NCI-H748 (cell line): ENCODE data around the gene PPP1R12C.

ENCODE experiments used
- DNase-seq: peaks from one replicate; lab custom pipeline; 2025; ENCODE audit not compliant: unreplicated experiment; lab: John Stamatoyannopoulos, UW

PPP1R12C gene

DNA sequence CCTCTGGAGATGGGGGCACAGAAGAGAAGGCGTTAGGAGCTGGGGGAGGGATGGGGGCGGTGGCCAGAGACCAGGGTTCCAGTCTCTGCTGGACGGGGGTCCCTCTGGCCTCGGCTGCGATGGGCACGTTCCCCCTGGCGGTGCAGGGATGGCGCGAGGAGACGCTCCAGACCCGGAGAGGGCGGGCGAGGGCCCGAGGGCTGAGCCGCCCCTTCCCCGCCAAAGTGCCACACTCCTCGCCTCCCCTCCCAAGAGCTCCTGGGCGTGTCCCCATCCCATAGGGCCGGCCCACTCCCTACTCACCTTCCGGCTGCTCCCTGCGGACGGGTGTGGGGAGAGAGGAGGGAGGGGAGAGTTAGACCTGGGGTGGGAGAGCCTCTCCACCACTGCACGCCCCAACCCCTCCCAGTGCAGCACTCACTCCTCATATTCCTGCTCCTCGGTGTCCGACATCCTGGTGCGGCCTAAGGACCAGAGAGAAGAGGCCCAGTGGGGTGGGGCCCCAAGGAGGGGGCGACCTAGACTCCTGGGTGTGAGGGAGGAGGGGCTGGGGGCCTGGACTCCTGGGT is 29.4 kb upstream of the PPP1R12C start:
- peak; percentile 96 for DNase-seq

DNA sequence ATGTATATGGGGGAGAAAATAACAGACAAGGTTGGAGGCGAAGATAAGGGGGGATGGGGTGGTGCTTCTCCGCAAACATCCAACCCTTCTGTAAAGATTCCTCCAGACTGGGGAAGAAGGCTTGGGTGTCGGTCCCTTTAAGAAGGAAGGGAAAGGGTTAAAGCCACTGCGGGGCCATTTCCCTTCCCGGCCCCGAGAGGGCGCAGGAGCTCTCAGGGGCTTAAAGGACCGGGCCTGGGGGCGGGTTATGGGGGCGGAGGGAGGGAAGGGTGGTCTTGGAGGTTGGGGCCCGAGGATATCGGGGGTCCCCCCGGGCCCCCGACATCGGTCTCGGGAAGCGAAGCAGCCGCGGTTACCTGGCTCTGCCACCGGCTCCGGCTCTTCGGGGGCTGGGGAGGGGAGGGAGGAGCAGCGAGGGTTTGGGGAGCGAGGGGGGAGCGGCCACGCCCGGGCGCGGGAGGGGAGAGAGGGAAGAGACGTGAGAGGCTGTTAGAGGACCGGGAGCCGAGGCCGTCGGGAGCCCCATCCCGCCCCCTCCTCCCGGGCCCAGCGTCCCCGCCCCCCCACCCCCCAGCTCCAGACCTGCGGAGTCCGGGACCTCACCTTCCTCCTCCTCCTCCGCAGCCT is 28.8 kb upstream of the PPP1R12C start:
- peak; percentile 84 for DNase-seq

DNA sequence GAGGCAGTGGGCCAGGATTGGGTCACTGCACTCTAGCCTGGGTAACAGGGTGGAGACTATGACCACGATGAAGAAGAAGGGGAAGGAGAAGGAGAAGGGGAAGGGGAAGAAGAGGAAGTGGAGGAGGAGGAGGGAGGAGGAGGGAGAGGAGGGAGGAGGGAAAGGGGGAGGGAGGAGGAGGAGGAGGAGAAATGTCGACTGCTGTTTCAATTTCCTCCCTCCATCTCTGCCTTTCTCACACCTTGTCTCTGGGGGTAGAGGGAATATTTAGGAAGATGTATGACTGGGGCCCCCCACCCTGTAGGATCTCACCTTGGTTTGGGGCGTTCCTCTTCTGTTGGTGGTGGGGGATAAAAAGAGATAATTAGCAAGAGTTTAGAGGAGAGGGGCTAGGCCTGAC is 27.8 kb upstream of the PPP1R12C start:
- no peak for DNase-seq

DNA sequence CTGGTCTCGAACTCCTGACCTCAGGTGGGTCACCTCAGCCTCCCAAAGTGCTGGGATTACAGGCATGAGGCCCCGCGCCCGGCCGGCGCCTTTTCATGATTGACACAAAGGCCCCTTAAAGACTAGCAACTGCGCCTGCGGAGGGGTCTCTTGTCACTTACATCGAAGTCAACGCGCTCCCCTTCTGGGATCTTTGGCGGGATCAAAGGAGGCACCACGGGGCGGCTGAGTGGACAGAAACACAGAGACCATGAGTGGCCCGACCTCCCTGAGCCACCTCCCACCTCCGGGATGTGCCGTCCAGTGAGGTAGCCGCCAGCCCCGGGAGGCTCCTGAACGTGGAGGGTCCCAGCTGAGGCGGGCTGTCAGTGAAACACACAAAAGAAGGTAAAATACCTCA is 24.3 kb upstream of the PPP1R12C start:
- peak; percentile 36 for DNase-seq

DNA sequence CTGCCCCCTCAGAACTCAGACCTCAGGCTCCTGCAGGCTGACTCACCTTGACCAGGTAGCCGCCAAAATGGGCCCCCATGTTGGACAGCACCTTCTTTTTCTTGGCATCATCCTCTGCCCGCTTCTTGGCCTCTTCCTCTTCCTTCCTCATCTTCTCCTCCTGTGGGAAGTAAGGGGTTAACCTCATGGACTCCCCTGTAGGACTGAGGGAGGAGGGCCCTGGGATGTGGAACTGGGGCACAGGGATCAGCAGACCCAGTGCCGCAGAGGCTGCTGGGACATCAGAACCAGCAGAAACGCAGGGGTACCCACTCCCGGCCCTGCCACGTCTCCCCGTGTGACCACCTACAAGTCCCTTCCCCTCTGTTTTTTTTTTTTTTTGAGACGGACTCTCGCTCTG is 20.5 kb upstream of the PPP1R12C start:
- no peak for DNase-seq

DNA sequence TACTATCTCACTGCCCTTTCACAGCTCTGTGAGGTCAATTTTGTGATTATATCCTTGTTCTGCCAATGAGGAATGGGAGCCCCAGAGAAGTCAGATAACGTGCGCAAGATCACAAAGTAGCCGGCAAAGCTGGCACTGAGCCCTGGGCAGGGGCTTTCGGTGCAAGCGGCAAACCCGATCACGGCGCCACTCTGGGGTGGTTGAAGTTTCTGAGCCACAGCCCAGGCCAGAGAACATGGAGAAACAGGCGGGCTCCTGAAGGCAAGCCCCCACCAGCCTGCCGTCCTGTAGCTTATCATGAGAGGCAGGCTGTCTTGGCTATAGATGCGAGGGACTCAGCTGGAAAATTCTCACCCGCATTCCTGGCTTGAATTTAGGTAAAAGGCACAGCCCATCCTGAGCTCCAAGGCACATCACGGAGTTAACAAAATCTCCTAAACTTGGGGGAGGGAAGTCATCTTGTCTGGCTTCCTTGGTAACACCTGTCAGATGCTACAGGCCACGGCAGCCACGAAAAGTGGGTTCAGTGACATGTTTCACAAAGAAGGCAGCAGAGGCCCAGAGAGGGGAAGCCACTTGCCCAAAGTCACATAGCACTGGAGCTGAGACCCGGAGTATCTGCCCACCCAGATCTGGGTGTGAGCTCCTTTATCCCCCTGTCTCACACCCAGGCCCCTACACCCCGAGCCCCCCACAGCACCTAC is 19.1 kb upstream of the PPP1R12C start:
- no peak for DNase-seq

DNA sequence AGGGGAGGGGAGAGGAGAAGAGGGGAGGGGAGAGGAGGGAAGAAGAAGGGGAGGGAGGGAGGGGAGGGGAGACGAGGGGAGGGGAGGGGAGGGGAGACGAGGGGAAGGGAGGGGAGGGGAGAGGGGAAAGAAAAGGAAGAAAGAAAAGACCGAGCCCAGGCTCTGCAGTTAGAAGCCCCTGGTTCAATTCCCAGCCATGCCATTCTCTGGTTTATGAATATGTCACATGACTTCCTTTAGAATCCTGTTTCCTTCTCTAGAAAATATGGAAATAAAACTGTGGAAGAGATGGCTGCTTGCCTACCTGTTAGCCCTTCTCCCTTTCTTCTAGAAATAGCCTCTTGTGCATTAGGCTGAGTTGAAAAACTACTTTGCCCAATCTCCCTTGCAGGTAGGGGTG is 17.3 kb upstream of the PPP1R12C start:
- no peak for DNase-seq

DNA sequence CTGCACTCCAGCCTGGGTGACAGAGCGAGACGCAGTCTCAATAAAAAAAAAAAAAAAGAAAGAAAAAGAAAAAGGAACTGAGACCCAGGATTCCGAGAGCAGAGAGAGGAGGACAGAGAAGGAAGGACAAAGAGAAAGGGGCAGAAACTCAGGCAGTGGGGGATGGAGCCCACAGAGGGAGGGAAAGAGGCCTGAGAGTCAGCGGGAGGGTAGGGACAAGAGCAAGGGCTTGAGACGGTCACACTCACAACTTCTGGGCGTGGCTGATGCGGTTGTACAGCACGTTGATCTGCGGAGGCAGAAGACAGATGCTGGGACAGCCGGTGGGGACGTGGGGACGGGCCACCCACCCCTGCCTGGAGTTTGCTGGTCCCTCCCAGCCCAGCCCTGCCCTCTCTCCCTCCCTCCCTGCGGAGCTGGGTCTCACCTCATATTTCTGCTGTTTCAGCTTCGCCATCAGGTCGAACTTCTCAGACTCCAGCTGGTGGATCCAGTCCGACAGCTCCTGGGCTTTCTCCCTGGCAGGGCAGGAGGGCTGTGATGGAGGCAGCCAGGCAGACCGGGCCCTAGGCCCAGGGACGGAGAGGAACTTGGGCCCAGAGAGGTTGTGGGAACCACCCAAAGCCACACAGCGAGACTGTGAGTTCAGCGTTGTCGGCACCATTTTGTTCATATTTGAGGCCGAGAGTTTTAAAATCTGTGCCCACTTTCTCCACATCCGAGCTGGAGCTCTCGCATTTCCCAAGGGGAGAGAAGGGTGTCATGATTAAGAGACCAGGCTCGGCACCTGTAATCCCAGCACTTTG is 16.4 kb upstream of the PPP1R12C start:
- no peak for DNase-seq

DNA sequence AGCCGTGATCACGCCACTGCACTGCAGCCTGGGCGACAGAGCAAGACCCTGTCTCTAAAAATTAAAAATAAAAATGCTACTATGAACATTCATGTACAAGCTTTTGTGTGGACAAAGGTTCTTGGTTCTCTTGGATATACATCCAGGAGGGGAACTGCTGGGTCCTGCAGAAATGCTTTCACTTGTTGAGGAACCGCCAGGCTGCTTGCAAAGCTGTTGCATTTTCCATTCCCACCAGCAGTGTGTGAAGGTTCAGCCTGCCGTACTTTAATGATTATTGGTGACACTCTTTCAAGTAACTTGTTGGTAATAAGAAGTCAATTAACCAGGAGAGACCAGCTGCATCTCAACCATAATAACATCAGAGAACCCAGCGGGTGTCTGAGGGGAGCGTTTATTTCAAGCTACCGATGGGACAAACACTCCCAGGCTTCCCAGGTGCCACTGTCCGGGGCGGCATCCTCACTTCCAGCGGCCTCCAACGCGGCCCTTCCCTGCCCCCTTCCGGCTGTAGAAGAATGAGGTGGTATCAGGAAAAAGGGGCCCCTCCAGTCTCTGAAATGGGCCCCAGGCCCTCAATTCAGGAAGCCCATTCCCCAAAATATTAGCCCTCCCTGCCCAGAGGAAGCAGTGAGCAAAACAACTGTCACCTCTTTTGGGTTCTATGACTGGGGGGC is 15.2 kb upstream of the PPP1R12C start:
- no peak for DNase-seq

DNA sequence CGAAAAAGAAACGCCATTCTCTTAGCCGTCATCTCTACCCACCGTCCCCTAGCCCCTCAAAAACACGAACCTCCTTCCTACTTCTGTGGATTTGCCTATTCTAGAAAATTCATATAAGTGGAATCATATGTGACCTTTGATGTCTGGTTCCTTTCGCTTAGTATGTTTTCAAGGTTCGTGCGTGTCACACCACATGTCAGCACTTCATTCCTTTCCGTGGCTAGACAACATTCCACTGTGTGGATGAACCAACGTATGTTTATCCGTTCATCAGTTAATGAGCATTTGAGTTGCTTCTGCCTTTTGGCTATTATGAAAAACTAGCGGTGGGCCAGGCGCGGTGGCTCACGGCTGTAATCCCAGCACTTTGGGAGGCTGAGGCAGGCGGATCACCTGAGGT is 14.0 kb upstream of the PPP1R12C start:
- no peak for DNase-seq

DNA sequence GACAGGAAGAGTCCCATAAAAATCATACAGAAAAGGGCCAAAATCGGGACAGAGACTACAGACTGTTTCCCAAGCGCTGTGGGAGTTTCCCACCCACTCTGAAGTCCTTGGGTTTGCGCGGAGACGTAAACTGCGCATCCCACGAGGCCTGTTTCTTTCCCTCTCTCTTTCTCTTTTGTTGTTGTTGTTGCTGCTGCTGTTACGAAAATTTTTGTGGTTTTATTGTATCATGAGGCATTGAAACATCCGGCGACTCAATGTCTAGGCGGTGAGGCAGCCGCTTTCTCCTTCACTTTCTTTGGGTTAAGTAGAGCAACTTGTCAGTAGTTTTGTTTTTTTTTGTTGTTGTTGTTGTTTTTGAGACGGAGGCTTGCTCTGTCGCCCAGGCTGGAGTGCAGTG is 1.6 kb upstream of the PPP1R12C start:
- DNase-seq: no peak

DNA sequence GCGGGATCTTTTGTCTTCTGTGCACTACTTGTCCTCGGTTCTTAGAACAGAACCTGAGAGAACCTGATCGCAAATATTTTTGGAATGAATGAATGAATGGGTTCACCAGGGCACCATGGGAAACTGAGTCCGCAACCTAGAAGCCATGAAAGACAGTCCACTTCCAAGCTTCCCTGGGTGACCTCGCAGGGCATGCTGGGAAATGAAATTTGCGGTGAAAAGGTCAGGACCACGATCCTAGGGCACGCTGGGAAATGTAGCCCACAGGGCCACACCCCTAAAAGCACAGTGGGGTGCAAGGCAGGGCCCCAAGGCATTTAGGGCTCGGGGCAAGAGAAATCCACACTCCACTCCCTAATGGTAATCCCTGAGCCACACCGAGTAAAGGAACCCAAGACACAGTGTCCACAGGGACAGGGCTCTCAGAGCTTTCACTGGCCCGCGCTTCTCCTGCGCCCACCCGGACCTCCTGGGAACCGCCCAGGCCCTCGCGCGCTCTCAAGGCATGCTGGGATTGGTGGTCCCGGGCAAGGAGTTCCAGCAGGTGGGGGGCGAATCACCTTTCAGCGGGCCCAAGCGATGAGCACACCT is 1.1 kb upstream of the PPP1R12C start:
- no peak for DNase-seq

DNA sequence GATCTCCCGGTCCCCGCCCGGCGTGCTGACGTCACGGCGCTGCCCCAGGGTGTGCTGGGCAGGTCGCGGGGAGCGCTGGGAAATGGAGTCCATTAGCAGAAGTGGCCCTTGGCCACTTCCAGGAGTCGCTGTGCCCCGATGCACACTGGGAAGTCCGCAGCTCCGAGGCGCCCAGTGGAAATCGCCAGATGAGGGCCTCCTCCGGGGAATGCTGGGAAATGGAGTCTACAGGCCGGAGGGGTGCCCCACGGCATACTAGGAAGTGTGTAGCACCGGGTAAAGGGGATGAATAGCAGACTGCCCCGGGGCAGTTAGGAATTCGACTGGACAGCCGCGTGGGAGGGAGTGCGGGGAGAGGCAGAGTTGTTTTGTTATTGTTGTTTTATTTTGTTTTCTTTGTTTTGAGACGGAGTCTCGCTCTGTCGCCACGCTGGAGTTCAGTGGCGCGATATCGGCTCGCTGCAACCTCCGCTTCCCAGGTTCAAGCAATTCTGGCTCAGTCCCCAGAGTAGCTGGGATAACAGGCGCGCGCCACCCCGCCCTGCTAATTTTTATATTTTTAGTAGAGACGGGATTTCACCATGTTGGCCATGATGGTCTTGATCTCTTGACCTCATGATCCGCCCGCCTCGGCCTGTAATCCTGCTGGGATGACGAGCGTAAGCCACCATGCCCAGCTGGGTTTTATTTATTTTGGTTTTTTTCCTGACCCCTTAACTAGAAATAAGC is 390 bp upstream of the PPP1R12C start:
- DNase-seq: peak; percentile 100

DNA sequence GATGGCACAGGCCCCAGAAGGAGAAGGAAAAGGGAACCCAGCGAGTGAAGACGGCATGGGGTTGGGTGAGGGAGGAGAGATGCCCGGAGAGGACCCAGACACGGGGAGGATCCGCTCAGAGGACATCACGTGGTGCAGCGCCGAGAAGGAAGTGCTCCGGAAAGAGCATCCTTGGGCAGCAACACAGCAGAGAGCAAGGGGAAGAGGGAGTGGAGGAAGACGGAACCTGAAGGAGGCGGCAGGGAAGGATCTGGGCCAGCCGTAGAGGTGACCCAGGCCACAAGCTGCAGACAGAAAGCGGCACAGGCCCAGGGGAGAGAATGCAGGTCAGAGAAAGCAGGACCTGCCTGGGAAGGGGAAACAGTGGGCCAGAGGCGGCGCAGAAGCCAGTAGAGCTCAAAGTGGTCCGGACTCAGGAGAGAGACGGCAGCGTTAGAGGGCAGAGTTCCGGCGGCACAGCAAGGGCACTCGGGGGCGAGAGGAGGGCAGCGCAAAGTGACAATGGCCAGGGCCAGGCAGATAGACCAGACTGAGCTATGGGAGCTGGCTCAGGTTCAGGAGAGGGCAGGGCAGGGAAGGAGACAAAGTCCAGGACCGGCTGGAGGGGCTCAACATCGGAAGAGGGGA is 1.1 kb downstream of the PPP1R12C start:
- peak; percentile 59 for DNase-seq

DNA sequence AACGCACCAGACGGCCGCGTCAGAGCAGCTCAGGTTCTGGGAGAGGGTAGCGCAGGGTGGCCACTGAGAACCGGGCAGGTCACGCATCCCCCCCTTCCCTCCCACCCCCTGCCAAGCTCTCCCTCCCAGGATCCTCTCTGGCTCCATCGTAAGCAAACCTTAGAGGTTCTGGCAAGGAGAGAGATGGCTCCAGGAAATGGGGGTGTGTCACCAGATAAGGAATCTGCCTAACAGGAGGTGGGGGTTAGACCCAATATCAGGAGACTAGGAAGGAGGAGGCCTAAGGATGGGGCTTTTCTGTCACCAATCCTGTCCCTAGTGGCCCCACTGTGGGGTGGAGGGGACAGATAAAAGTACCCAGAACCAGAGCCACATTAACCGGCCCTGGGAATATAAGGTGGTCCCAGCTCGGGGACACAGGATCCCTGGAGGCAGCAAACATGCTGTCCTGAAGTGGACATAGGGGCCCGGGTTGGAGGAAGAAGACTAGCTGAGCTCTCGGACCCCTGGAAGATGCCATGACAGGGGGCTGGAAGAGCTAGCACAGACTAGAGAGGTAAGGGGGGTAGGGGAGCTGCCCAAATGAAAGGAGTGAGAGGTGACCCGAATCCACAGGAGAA is 1.9 kb downstream of the PPP1R12C start:
- DNase-seq: no peak

DNA sequence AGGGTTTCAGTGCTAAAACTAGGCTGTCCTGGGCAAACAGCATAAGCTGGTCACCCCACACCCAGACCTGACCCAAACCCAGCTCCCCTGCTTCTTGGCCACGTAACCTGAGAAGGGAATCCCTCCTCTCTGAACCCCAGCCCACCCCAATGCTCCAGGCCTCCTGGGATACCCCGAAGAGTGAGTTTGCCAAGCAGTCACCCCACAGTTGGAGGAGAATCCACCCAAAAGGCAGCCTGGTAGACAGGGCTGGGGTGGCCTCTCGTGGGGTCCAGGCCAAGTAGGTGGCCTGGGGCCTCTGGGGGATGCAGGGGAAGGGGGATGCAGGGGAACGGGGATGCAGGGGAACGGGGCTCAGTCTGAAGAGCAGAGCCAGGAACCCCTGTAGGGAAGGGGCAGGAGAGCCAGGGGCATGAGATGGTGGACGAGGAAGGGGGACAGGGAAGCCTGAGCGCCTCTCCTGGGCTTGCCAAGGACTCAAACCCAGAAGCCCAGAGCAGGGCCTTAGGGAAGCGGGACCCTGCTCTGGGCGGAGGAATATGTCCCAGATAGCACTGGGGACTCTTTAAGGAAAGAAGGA is 2.8 kb downstream of the PPP1R12C start:
- no peak for DNase-seq

DNA sequence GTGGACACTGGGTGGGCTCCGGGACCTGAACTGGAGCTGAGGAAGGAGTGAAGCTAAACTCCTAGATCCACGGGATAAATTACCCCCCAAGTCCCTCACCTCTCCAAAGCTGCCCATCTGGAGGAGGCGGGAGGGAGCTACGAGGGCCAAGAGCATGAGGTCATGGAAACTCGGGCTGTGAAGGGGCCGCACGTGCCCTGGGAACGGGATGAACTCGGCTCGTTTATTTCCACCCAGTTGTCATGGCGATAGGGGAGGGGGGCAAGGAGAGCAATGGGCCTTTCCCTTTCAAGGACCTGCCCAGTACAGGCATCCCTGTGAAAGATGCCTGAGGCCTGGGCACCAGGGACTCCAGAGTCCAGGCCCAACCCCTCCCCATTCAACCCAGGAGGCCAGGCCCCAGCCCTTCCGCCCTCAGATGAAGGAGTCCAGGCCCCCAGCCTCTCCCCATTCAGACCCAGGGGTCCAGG is 3.8 kb downstream of the PPP1R12C start:
- DNase-seq: peak; percentile 41

DNA sequence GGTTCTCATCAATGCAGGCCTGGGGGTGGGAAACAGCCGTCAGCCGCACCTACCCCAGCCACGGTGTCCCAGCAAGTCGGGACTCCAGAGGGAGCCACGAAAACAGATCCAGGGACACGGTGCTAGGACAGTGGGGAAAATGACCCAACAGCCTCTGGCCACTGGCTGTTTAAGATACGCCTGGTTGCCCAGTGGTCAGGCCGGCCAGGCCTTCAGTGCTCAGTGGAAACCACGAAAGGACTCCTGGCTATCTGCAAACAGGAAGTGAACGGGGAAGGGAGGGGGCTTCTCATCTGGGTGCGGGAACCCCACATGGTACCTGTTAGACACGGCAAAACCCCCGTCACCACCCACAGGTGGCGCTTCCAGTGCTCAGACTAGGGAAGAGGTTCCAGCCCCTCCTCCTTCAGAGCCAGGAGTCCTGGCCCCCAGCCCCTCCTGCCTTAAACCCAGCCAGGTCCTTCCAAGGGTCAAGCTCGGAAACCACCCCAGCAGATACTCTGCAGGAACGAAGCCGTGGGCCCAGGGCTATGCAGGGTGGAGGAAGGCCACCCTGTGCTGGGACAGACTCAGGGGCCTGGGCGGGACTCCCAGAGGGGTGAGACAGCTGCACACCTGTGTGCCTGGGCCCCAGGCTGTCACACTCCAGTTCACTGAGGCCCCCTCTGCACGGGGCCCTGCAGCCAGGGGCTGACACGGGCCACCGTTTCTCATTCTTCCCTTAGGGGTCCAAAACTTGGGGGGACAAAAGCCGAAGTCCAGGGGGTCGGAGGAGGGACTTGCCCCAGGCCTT is 4.5 kb downstream of the PPP1R12C start:
- DNase-seq: no peak
